ENCODE results near the gene TMED10.

DNA sequence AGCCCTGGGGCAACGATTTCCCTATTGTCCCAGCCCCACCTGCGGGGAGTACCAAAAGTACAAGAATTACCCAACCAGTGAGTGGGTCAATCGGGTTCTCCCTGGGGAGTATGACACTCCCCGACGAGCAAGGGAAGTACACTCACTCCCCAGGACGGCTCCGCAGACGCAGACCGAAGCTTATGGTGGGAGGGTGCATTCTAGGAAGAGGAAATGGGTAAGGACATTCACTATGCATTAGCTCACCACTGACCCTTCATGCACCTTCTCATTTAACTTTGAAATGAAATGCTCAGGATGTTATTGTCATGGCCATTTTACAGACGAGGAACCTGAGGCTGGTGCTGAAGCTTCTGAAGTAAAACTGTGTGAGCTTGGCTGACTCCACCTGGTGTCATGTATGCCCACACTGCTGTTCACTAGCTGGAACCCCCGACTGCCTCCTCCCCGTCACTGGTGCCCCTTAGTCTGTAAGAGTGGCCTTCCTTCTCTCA lies 45.8 kb upstream of the TMED10 start:
- TF ChIP-seq, protein P1, sequence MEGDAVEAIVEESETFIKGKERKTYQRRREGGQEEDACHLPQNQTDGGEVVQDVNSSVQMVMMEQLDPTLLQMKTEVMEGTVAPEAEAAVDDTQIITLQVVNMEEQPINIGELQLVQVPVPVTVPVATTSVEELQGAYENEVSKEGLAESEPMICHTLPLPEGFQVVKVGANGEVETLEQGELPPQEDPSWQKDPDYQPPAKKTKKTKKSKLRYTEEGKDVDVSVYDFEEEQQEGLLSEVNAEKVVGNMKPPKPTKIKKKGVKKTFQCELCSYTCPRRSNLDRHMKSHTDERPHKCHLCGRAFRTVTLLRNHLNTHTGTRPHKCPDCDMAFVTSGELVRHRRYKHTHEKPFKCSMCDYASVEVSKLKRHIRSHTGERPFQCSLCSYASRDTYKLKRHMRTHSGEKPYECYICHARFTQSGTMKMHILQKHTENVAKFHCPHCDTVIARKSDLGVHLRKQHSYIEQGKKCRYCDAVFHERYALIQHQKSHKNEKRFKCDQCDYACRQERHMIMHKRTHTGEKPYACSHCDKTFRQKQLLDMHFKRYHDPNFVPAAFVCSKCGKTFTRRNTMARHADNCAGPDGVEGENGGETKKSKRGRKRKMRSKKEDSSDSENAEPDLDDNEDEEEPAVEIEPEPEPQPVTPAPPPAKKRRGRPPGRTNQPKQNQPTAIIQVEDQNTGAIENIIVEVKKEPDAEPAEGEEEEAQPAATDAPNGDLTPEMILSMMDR (conservative IDR thresholded peaks at IDR 0.05; ENCODE audit: low read length): no peak
- TF ChIP-seq EZH2phosphoT487 (IDR thresholded peaks at IDR 0.05; ENCODE audit: borderline replicate concordance, low read depth, low read length): no peak

Data from OCI-LY7 (cell line).